Measurements from ENCODE around the gene LHX6.
A peak's percentile ranks its signal among the peaks of the same experiment; 100 is the strongest.

Gene LHX6

GRCh38 chr9:122190597-122191381, 38.0 kb downstream of the LHX6 start:
- peak; percentile 67 for DNase-seq (ENCODE audit: low spot score)

- no peak for DNase-seq (ENCODE audit: low spot score)
These were observed 40.4 kb downstream of the LHX6 start for GRCh38 chr9:122188369-122188768.

GRCh38 chr9:122186777-122187470, 41.8 kb downstream of the LHX6 start:
- no peak for DNase-seq (ENCODE audit: low spot score)

GRCh38 chr9:122186301-122186700, 42.5 kb downstream of the LHX6 start:
- no peak for DNase-seq (ENCODE audit: low spot score)

- no peak for DNase-seq (ENCODE audit: low spot score)
These were observed 44.2 kb downstream of the LHX6 start for GRCh38 chr9:122184551-122184950.

GRCh38 chr9:122183501-122183900, 45.3 kb downstream of the LHX6 start:
- DNase-seq (ENCODE audit: low spot score) = no peak

GRCh38 chr9:122180633-122181032, 48.1 kb downstream of the LHX6 start:
- no peak for DNase-seq (ENCODE audit: low spot score)

GRCh38 chr9:122179690-122180074, 49.1 kb downstream of the LHX6 start:
- no peak for DNase-seq (ENCODE audit: low spot score)

- DNase-seq (ENCODE audit: low spot score) = no peak
These were observed 49.6 kb downstream of the LHX6 start for GRCh38 chr9:122179054-122179689.

- no peak for DNase-seq (ENCODE audit: low spot score)
These were observed 51.8 kb downstream of the LHX6 start for GRCh38 chr9:122176916-122177315.

- DNase-seq (ENCODE audit: low spot score) = no peak
These were observed 55.1 kb downstream of the LHX6 start for GRCh38 chr9:122173670-122174069.

GRCh38 chr9:122172131-122172530, 56.6 kb downstream of the LHX6 start:
- DNase-seq (ENCODE audit: low spot score) = no peak

- DNase-seq (ENCODE audit: low spot score) = no peak
These were observed 60.4 kb downstream of the LHX6 start for GRCh38 chr9:122168356-122168755.

- no peak for DNase-seq (ENCODE audit: low spot score)
These were observed 64.5 kb downstream of the LHX6 start for GRCh38 chr9:122164286-122164685.

GRCh38 chr9:122162415-122162814, 66.3 kb downstream of the LHX6 start:
- DNase-seq (ENCODE audit: low spot score) = no peak

- no peak for DNase-seq (ENCODE audit: low spot score)
These were observed 68.9 kb downstream of the LHX6 start for GRCh38 chr9:122159925-122160246.

- DNase-seq (ENCODE audit: low spot score) = peak; percentile 92
These were observed 69.5 kb downstream of the LHX6 start, which contains the start of the genes MORN5 and NDUFA8 for GRCh38 chr9:122159026-122159924. MORN5 (plus strand) TSS chr9:122159908; CDS start chr9:122159973, 65 bp downstream. NDUFA8 (minus strand) TSS chr9:122159779; CDS start chr9:122159677, 102 bp downstream.

- no peak for DNase-seq (ENCODE audit: low spot score)
These were observed 70.6 kb downstream of the LHX6 start for GRCh38 chr9:122158202-122158601.

- no peak for DNase-seq (ENCODE audit: low spot score)
These were observed 73.0 kb downstream of the LHX6 start for GRCh38 chr9:122155796-122156195.

Measured in pons (tissue), 1 donor.